ENCODE measurements around the gene PRAMEF8.
"Not testable (repeated sequence)": the region's sequence is repeated elsewhere in the genome, so short reads cannot be mapped to it uniquely, and the experiment has no call there.

The PRAMEF8 gene

GRCh38 chr1:13285037-13285436 is at the start of gene PRAMEF8:
PRAMEF8 (minus strand) TSS chr1:13285137; CDS start chr1:13284091, 1,046 bp downstream.
- POLR2A ChIA-PET (ENCODE audit: low non-redundant PET); CTCF ChIA-PET; H3K27ac ChIP-seq; DNase-seq (ENCODE audit: low spot score): not testable (repeated sequence)

GRCh38 chr1:13315281-13315680 is 30.3 kb upstream of the PRAMEF8 start, which contains the start of gene PRAMEF15:
PRAMEF15 (plus strand) TSS chr1:13315581; CDS start chr1:13318408, 2,827 bp downstream.
- H3K27ac ChIP-seq; POLR2A ChIA-PET (ENCODE audit: low non-redundant PET); DNase-seq (ENCODE audit: low spot score); CTCF ChIA-PET: not testable (repeated sequence)

- H3K27ac ChIP-seq; CTCF ChIA-PET; DNase-seq (ENCODE audit: low spot score); POLR2A ChIA-PET (ENCODE audit: low non-redundant PET): not testable (repeated sequence)
Measured at GRCh38 chr1:13303239-13303638, 18.3 kb upstream of the PRAMEF8 start, which contains the start of gene PRAMEF33. PRAMEF33 (plus strand) TSS chr1:13303539; CDS start chr1:13305955, 2,416 bp downstream.

GRCh38 chr1:13302197-13302596 is 17.3 kb upstream of the PRAMEF8 start:
- DNase-seq (ENCODE audit: low spot score); POLR2A ChIA-PET (ENCODE audit: low non-redundant PET); H3K27ac ChIP-seq; CTCF ChIA-PET: not testable (repeated sequence)

- CTCF ChIA-PET; POLR2A ChIA-PET (ENCODE audit: low non-redundant PET): not testable (repeated sequence)
Measured at GRCh38 chr1:13298699-13299098, 13.8 kb upstream of the PRAMEF8 start.

GRCh38 chr1:13297216-13297931 is 12.4 kb upstream of the PRAMEF8 start:
- DNase-seq (ENCODE audit: low spot score); CTCF ChIA-PET; H3K27ac ChIP-seq; POLR2A ChIA-PET (ENCODE audit: low non-redundant PET): not testable (repeated sequence)

More at GRCh38 chr1:13298699-13299098, 13.8 kb upstream of the PRAMEF8 start:
- DNase-seq (ENCODE audit: low spot score); H3K27ac ChIP-seq: not testable (repeated sequence)

GRCh38 chr1:13289030-13289429 is 4.1 kb upstream of the PRAMEF8 start:
- H3K27ac ChIP-seq; DNase-seq (ENCODE audit: low spot score); CTCF ChIA-PET; POLR2A ChIA-PET (ENCODE audit: low non-redundant PET): not testable (repeated sequence)

GRCh38 chr1:13279617-13280016 is 5.3 kb downstream of the PRAMEF8 start:
- CTCF ChIA-PET; H3K27ac ChIP-seq; POLR2A ChIA-PET (ENCODE audit: low non-redundant PET); DNase-seq (ENCODE audit: low spot score): not testable (repeated sequence)

- POLR2A ChIA-PET (ENCODE audit: low non-redundant PET); CTCF ChIA-PET; H3K27ac ChIP-seq; DNase-seq (ENCODE audit: low spot score): not testable (repeated sequence)
Measured at GRCh38 chr1:13277016-13277415, 7.9 kb downstream of the PRAMEF8 start.

GRCh38 chr1:13265124-13265523 is 19.8 kb downstream of the PRAMEF8 start:
- H3K27ac ChIP-seq; DNase-seq (ENCODE audit: low spot score); POLR2A ChIA-PET (ENCODE audit: low non-redundant PET); CTCF ChIA-PET: not testable (repeated sequence)

- POLR2A ChIA-PET (ENCODE audit: low non-redundant PET); DNase-seq (ENCODE audit: low spot score); CTCF ChIA-PET; H3K27ac ChIP-seq: not testable (repeated sequence)
Measured at GRCh38 chr1:13253898-13254297, 31.0 kb downstream of the PRAMEF8 start, which contains the start of gene PRAMEF5. PRAMEF5 (plus strand) TSS chr1:13254198; CDS start chr1:13259269, 5,071 bp downstream.

- CTCF ChIA-PET; POLR2A ChIA-PET (ENCODE audit: low non-redundant PET); DNase-seq (ENCODE audit: low spot score); H3K27ac ChIP-seq: not testable (repeated sequence)
Measured at GRCh38 chr1:13247122-13247521, 37.8 kb downstream of the PRAMEF8 start.

- CTCF ChIA-PET; H3K27ac ChIP-seq; DNase-seq (ENCODE audit: low spot score); POLR2A ChIA-PET (ENCODE audit: low non-redundant PET): not testable (repeated sequence)
Measured at GRCh38 chr1:13246554-13246871, 38.4 kb downstream of the PRAMEF8 start.

- POLR2A ChIA-PET (ENCODE audit: low non-redundant PET); DNase-seq (ENCODE audit: low spot score); CTCF ChIA-PET; H3K27ac ChIP-seq: not testable (repeated sequence)
Measured at GRCh38 chr1:13245841-13246553, 38.9 kb downstream of the PRAMEF8 start.

GRCh38 chr1:13243536-13244263 is 41.2 kb downstream of the PRAMEF8 start:
- POLR2A ChIA-PET (ENCODE audit: low non-redundant PET); H3K27ac ChIP-seq; DNase-seq (ENCODE audit: low spot score); CTCF ChIA-PET: not testable (repeated sequence)

- CTCF ChIA-PET; H3K27ac ChIP-seq; DNase-seq (ENCODE audit: low spot score); POLR2A ChIA-PET (ENCODE audit: low non-redundant PET): not testable (repeated sequence)
Measured at GRCh38 chr1:13239633-13240032, 45.3 kb downstream of the PRAMEF8 start.

- DNase-seq (ENCODE audit: low spot score); H3K27ac ChIP-seq; POLR2A ChIA-PET (ENCODE audit: low non-redundant PET); CTCF ChIA-PET: not testable (repeated sequence)
Measured at GRCh38 chr1:13237572-13237971, 47.4 kb downstream of the PRAMEF8 start.
